HL-60 (cell line): ENCODE measurements around the gene PDGFD.

Source experiments
- CTCF ChIP-seq: IDR thresholded peaks from one replicate; pipeline ENCODE4 v1.5.1; 2011; ENCODE audit warnings: low read length, control low read depth, inconsistent platforms; ENCODE audit not compliant: insufficient read depth
- GABPA ChIP-seq: IDR thresholded peaks from 2 replicates; pipeline ENCODE4 v1.6.1; 2012; ENCODE audit warnings: low read depth
- POLR2AphosphoS5 ChIP-seq: IDR thresholded peaks from 2 replicates; pipeline ENCODE4 v1.6.1; 2012; ENCODE audit warnings: low read depth
- REST ChIP-seq: IDR thresholded peaks from 2 replicates; pipeline ENCODE4 v1.6.1; 2012; ENCODE audit warnings: low read depth; ENCODE audit not compliant: insufficient replicate concordance

GRCh38 chr11:103877221-103877620 lies 286.7 kb downstream of the PDGFD start:
- TF ChIP-seq CTCF (no peak), REST (no peak), POLR2AphosphoS5 (no peak), GABPA (no peak)
